ENCODE data around the gene POLR2F. TPM values are rescaled to one million over a fixed set of nuclear protein-coding genes. Genes with fewer than 3 reads are reported as not detected.
A peak's percentile ranks its signal among the peaks of the same experiment; 100 is the strongest.

POLR2F gene
- total and polyA plus RNA-seq, 12 donors: 62.4 to 200 (median 79.4) TPM

- no peak for TF ChIP-seq CTCF (IDR thresholded peaks at IDR 0.05)
- Histone ChIP-seq H3K36me3 (peaks cover 0 to 85% (median 30%) of the 10 kb centered on the region in 9 donors), H3K4me3 (no peak overlapping the region), H3K27me3 (no peaks in the 10 kb centered on the region), H3K4me1 (peaks cover 7 to 46% (median 30%) of the 10 kb centered on the region in 9 donors), H3K27ac (peak overlapping the region in 2 of 10 donors; percentile 22 to 37), H3K9me3 (no peaks in the 10 kb centered on the region)
- peak in 2 of 8 donors; percentile 4 to 42 for ATAC-seq
- WGBS, 2 donors: 81 to 83% methylated on average over 6 of the region's 6 CpGs
- no peak for DNase-seq
- intact Hi-C loops (cut with DNase I): loop anchor here in 7 of 10 donors (5.0 to 10.0 kb wide), 4 partner anchors 40 to 117 kb away; no protein-coding TSS in a partner anchor
Observed at GRCh38 chr22:37931893-37932389, 21.6 kb upstream of the POLR2F start.

DNA sequence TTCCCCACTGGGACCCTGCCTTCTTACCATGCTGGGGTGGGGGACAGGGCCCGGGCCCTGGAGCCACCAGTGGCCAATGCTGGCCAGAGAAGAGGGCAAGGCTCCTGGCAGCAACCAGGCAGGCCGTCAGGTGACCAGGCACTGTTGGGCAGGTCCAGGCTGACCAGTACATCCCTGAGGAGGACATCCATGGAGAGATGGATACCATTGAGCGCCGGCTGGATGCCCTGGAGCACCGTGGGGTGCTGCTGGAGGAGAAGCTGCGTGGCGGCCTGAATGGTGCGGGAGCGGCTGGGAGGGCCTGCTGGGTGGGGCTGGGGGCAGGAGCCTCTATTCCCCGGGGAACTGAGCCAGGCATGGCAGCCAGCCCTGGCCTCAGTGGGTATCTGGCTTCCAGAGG is 21.1 kb upstream of the POLR2F start:
- no peak for TF ChIP-seq CTCF (IDR thresholded peaks at IDR 0.05)
- intact Hi-C loops (cut with DNase I): loop anchor here in 7 of 10 donors (5.0 to 10.0 kb wide), 4 partner anchors 40 to 118 kb away; no protein-coding TSS in a partner anchor
- H3K9me3 ChIP-seq: no peaks in the 10 kb centered on the region
- peak overlapping the region in 2 of 10 donors; percentile 22 to 37 for H3K27ac ChIP-seq
- peaks cover 7 to 46% (median 30%) of the 10 kb centered on the region in 9 donors for H3K4me1 ChIP-seq
- peaks cover 0 to 85% (median 29%) of the 10 kb centered on the region in 9 donors for H3K36me3 ChIP-seq
- peak in 1 of 8 donors; percentile 3 for ATAC-seq
- H3K27me3 ChIP-seq: no peaks in the 10 kb centered on the region
- no peak overlapping the region for H3K4me3 ChIP-seq
- DNase-seq: no peak
- 86 to 91% methylated on average over 10 of the region's 10 CpGs for WGBS, 2 donors

DNA sequence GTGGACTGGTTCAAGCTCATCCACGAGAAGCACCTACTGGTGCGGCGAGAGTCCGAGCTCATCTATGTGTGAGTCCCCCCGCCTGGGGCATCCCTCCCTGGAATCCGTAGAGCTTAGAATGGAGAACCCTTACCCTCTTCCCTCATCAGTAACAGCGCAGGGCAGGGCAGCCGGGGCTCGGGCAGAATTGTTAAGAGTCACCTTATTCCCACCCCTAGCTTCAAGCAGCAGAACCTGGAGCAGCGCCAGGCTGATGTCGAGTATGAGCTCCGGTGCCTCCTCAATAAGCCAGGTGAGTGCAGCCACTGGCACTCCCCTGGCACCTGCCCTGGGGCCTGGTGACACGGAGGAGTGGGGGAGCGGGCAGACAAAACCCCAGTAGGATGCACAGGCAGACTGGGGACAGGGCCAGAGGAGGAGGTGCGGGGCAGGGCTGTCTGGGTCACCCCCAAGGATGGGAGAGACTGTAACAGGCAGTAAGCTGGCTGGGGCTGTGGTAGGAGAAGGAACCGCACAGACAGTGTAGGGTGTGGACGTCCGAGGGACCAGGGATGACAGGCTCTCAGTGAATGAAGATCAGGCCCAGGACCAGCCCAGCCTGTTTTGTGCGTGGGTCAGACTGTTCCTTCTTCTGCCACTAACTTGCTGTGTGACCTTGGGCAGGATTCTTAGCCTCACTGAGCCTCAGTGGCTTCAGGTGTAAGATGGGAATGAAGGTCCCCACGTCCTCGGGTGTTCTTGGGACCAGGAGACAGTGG is 20.5 kb upstream of the POLR2F start:
- WGBS, 2 donors: 76 to 78% methylated on average over 21 of the region's 21 CpGs
- H3K27ac ChIP-seq: peak overlapping the region in 9 of 10 donors; percentile 14 to 80 (median 57)
- H3K36me3 ChIP-seq: peaks cover 0 to 85% (median 29%) of the 10 kb centered on the region in 9 donors
- H3K27me3 ChIP-seq: no peaks in the 10 kb centered on the region
- H3K4me1 ChIP-seq: peaks cover 7 to 46% (median 30%) of the 10 kb centered on the region in 9 donors
- no peak overlapping the region for H3K4me3 ChIP-seq
- TF ChIP-seq CTCF (IDR thresholded peaks at IDR 0.05): no peak
- H3K9me3 ChIP-seq: no peaks in the 10 kb centered on the region
- DNase-seq (no peak), ATAC-seq (peak in 6 of 8 donors; percentile 1 to 18 (median 8))
- intact Hi-C loops (cut with DNase I): loop anchor here in 7 of 10 donors (5.0 to 10.0 kb wide), 4 partner anchors 41 to 118 kb away; no protein-coding TSS in a partner anchor

DNA sequence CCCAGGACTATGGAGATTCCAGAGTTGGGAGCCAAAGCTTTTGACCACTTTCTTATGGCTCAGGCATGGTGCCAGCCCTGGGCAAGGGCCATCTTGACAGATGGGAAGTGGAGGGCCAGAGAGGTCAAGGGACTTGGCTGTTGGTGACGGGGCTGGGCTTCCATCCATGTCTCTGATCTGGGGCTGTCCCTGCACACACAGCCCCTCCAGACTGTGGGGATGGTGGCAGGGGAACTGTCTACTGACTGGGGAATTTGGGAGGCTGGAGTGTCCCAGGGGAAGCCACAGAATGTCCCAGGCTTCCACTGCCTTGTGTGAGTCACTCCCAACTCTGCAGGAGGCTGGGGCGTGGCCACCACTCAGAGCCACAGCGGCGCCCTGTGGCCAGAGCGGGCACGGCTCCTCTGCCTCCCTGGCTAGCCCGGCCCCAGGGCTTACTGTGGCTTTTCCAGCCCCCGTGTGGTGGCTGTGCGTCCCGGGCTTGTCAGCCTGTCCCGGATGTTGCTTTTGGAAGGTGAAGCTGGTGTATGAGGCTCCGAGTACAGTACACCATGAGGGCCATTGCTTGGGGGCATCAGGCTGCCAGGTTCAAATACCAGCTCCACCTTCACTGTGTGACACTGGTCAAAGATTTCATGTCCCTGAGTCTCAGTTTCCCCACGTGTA is 19.7 kb upstream of the POLR2F start:
- Histone ChIP-seq H3K4me1 (peaks cover 7 to 46% (median 30%) of the 10 kb centered on the region in 9 donors), H3K36me3 (peaks cover 0 to 85% (median 30%) of the 10 kb centered on the region in 9 donors), H3K9me3 (no peaks in the 10 kb centered on the region), H3K27ac (peak overlapping the region in 9 of 10 donors; percentile 31 to 80 (median 57)), H3K27me3 (no peaks in the 10 kb centered on the region), H3K4me3 (no peak overlapping the region)
- peak; percentile 90 to 100 (median 98) for TF ChIP-seq CTCF (IDR thresholded peaks at IDR 0.05)
- intact Hi-C loops (cut with DNase I): loop anchor here in 7 of 10 donors (5.0 to 10.0 kb wide), 4 partner anchors 42 to 119 kb away; no protein-coding TSS in a partner anchor
- WGBS, 2 donors: 6 to 10% methylated on average over 13 of the region's 13 CpGs
- peak; percentile 89 to 90 for DNase-seq
- ATAC-seq: peak; percentile 94 to 98 (median 97)
